Measurements from ENCODE around the gene AP2B1.

DNA sequence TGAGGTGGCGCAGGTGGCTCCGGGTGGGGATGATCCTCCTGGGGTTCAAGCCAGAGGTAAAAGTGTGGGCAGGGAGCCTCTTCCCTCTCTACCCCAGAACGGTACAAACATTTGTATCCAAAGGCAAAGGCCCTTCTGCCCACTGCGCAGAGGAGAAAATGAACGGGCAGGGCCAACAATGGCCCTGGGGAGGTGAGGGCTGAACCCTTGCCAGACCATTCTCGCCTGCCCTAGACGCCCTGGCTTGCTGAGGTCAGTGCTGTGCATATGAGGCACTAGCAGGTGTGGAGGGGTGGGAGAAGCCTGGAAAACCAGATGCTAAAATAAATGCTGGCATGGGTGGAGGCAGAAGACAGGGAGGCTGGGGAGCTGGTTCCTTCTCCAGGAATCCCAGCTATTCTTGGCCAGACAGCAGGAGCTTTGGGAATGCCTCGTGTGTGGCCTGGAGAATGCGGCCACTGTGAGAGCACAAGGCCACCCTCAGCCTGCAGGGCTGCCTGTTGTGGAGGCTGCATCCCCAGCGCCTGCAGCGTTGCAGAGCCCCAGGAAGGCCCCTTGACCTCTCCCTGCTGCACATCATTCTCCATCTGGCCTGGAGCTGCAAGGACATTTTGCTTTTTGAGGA lies 178.1 kb downstream of the AP2B1 start:
- TF ChIP-seq, protein P1, sequence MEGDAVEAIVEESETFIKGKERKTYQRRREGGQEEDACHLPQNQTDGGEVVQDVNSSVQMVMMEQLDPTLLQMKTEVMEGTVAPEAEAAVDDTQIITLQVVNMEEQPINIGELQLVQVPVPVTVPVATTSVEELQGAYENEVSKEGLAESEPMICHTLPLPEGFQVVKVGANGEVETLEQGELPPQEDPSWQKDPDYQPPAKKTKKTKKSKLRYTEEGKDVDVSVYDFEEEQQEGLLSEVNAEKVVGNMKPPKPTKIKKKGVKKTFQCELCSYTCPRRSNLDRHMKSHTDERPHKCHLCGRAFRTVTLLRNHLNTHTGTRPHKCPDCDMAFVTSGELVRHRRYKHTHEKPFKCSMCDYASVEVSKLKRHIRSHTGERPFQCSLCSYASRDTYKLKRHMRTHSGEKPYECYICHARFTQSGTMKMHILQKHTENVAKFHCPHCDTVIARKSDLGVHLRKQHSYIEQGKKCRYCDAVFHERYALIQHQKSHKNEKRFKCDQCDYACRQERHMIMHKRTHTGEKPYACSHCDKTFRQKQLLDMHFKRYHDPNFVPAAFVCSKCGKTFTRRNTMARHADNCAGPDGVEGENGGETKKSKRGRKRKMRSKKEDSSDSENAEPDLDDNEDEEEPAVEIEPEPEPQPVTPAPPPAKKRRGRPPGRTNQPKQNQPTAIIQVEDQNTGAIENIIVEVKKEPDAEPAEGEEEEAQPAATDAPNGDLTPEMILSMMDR (IDR thresholded peaks at IDR 0.05) = no peak
- TF ChIP-seq ZFX (IDR thresholded peaks at IDR 0.05; ENCODE audit: borderline replicate concordance) = no peak
